ENCODE results near the gene JOSD1.

GRCh38 chr22:38724926-38725571 lies 24.3 kb upstream of the JOSD1 start:
- TF ChIP-seq CTCF (IDR thresholded peaks at IDR 0.05) = no peak
- no peak for TF ChIP-seq POLR2A (IDR thresholded peaks at IDR 0.05)
